Effector memory CD8-positive, alpha-beta T cell (primary cell): ENCODE data around the gene CCDC150.
A peak's percentile ranks its signal among the peaks of the same experiment; 100 is the strongest.
"Not testable (repeated sequence)": the region's sequence is repeated elsewhere in the genome, so short reads cannot be mapped to it uniquely, and the experiment has no call there.

ENCODE experiments used
- ATAC-seq: fragments of 150-1000 bp; cut with Tn5 transposase; replicated peaks from 2 replicates; pipeline ENCODE4 v1.10.0; 2021; ENCODE audit warnings: mild to moderate bottlenecking, moderate library complexity
- DNase-seq, 3 experiments: peaks; one replicate each; pipeline ENCODE4 v3.0.0; 2021
- H3K27ac Mint-ChIP-seq, 2 donors: one replicate each; pipeline ENCODE4 v1.8.0; 2022; ENCODE audit warnings: mild to moderate bottlenecking in 2 of 2, mixed read lengths in 2 of 2, moderate library complexity in 2 of 2
- H3K27me3 Mint-ChIP-seq, 2 donors: one replicate each; pipeline ENCODE4 v1.8.0; 2022; ENCODE audit warnings: mixed read lengths in 2 of 2
- H3K36me3 Mint-ChIP-seq: one replicate; pipeline ENCODE4 v1.8.0; 2022; ENCODE audit warnings: mild to moderate bottlenecking, moderate library complexity, mixed read lengths; ENCODE audit not compliant: insufficient read depth
- H3K4me1 Mint-ChIP-seq, 2 donors: one replicate each; pipeline ENCODE4 v1.8.0; 2022; ENCODE audit warnings: low read depth in 2 of 2, mixed read lengths in 2 of 2
- H3K4me3 Mint-ChIP-seq, 2 donors: one replicate each; pipeline ENCODE4 v1.8.0; 2022; ENCODE audit warnings: mild to moderate bottlenecking in 2 of 2, mixed read lengths in 2 of 2, moderate library complexity in 2 of 2
- H3K9me3 Mint-ChIP-seq, 2 donors: one replicate each; pipeline ENCODE4 v1.8.0; 2022; ENCODE audit warnings: mixed read lengths in 2 of 2

The CCDC150 gene

DNA sequence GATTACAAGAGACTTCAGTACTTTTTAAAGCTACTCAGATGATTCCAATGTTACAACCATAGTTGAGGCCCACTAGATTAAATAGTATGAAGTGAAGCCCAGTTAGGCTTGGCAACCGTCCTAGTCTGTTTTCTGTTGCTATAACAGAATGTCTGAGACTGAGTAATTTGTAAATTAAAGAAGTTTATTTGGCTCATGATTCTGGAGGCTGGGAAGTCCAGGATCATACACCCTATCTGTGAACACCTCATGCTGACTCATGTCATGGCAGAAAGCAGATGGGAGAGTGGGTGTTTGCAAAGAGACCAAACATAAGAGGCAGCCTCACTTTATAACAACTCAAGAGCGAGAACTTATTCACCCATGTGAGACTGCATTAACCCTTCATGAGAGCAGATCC lies 63.1 kb downstream of the CCDC150 start:
- ATAC-seq (no peak), DNase-seq (no peak)
- no peak overlapping the region for H3K27ac Mint-ChIP-seq
- H3K4me3 Mint-ChIP-seq, result no peak overlapping the region
- no peaks in the 10 kb centered on the region for H3K4me1 Mint-ChIP-seq
- H3K9me3 Mint-ChIP-seq, result no peaks in the 10 kb centered on the region
- H3K27me3 Mint-ChIP-seq, result no peaks in the 10 kb centered on the region
- H3K36me3 Mint-ChIP-seq, result no peaks in the 10 kb centered on the region

DNA sequence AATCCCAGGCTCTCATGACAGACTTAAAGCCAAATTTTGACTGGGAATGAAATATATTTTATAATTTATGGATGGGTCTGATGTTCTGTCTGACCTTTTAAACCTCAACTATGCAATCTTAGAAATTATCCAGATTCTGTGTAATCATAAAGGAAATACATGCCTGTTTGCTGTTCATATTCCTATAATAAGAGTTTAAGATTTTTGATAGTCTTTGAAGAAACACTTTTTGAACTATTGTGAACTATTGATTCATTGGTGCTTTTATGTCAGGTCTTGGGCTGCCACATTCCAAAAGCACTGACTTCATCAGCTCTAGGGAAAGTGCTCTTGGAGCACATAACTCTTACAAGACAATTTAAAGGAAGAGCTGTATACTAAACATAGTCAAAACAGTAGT lies 64.2 kb downstream of the CCDC150 start:
- no peaks in the 10 kb centered on the region for H3K9me3 Mint-ChIP-seq
- H3K4me1 Mint-ChIP-seq, result no peaks in the 10 kb centered on the region
- DNase-seq (no peak), ATAC-seq (no peak)
- H3K27me3 Mint-ChIP-seq, result no peaks in the 10 kb centered on the region
- H3K36me3 Mint-ChIP-seq, result no peaks in the 10 kb centered on the region
- H3K4me3 Mint-ChIP-seq, result no peak overlapping the region
- H3K27ac Mint-ChIP-seq, result no peak overlapping the region

DNA sequence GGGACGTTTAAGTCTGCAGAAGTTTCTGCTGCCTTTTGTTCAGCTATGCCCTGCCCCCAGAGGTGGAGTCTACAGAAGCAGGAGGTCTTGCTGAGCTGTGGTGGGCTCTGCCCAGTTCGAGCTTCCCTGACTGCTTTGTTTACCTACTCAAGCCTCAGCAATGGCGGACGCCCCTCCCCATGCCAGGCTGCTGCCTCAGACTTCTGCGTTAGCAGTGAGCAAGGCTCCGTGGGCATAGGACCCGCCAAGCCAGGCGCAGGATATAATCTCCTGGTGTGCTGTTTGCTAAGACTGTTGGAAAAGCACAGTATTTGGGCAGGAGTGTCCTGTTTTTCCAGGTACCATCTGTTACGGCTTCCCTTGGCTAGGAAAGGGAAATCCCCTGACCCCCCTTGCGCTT lies 70.5 kb downstream of the CCDC150 start:
- not testable (repeated sequence) for H3K36me3 Mint-ChIP-seq, H3K4me3 Mint-ChIP-seq, H3K27ac Mint-ChIP-seq, H3K27me3 Mint-ChIP-seq, ATAC-seq, H3K9me3 Mint-ChIP-seq, DNase-seq, H3K4me1 Mint-ChIP-seq

DNA sequence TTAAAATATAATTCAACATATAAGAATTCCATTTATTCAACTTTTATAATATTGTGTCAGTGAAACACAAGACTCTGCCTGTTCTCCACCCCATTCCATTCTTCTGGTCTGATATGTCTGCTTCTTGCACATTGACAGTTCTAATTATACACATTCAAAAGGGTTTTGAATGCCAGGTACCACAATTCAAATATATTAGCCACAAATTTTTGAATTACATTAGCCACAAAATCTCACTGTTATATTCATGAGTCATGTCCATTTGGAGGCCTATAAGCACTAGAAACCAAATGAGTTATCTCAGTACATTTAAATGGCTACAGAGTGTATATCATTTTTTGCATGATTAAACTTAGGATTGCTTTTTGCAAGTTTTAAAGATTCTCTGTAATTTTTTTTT lies 72.1 kb downstream of the CCDC150 start:
- Mint-ChIP-seq H3K27me3 (no peaks in the 10 kb centered on the region), H3K27ac (no peak overlapping the region), H3K36me3 (no peaks in the 10 kb centered on the region), H3K9me3 (no peaks in the 10 kb centered on the region), H3K4me1 (no peaks in the 10 kb centered on the region), H3K4me3 (no peak overlapping the region)
- ATAC-seq (no peak), DNase-seq (no peak)

DNA sequence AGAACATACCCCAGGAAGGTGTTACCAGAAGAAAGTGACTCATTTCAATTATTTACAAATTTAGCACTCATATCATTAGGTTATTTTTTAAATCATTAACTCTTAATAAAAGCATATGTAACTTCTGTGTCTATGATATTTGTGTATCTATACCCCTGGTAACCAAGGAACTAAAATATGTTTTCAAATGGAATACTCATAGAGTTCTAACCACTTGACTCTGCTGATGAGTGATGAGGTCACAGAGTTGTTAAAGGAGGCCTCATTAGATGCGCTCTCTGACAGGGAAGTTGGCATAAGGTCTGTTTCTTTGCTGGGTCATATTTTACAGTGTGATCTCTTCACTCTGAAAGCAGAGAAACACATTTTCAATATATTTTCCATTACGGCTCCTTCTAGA lies 73.4 kb downstream of the CCDC150 start:
- ATAC-seq (no peak), DNase-seq (no peak)
- no peak overlapping the region for H3K27ac Mint-ChIP-seq
- no peaks in the 10 kb centered on the region for H3K27me3 Mint-ChIP-seq
- H3K4me1 Mint-ChIP-seq, result no peaks in the 10 kb centered on the region
- H3K36me3 Mint-ChIP-seq, result no peaks in the 10 kb centered on the region
- H3K4me3 Mint-ChIP-seq, result no peak overlapping the region
- no peaks in the 10 kb centered on the region for H3K9me3 Mint-ChIP-seq

DNA sequence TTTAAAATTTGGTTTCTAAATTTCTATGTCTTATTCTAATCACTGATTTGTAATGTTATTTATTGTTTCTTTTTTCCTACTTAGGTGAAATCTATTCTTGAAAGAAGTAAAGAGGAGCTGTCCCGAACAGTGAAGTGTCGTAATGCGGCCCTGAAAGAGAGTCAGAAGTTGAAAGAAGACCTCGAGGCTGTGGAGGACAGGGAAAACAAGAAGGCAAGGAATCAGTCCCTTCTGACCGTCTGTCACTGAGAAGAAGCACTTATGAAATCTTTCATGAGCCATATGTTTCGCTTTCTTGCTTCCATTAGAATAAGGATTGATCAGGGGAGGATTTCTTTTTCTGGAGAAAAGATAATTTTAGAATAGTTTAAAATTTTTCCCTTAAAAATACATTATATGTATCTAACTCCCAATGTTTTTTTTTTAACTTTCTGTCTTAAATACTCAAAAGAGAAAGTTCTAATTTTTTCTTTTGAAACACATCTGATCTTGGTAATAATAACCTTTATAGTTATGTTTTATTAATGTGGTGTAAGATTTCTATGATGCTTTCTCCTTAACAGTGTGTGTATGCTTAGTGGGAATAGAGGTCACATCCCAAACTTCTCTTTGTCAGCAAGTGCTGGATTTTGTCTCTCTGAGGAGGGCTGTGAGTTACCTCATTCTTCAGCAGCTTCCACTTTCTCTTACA lies 79.0 kb downstream of the CCDC150 start:
- Mint-ChIP-seq H3K4me3 (no peak overlapping the region), H3K36me3 (no peaks in the 10 kb centered on the region), H3K27me3 (no peaks in the 10 kb centered on the region), H3K27ac (no peak overlapping the region), H3K9me3 (no peaks in the 10 kb centered on the region), H3K4me1 (no peaks in the 10 kb centered on the region)
- ATAC-seq (no peak), DNase-seq (no peak)

DNA sequence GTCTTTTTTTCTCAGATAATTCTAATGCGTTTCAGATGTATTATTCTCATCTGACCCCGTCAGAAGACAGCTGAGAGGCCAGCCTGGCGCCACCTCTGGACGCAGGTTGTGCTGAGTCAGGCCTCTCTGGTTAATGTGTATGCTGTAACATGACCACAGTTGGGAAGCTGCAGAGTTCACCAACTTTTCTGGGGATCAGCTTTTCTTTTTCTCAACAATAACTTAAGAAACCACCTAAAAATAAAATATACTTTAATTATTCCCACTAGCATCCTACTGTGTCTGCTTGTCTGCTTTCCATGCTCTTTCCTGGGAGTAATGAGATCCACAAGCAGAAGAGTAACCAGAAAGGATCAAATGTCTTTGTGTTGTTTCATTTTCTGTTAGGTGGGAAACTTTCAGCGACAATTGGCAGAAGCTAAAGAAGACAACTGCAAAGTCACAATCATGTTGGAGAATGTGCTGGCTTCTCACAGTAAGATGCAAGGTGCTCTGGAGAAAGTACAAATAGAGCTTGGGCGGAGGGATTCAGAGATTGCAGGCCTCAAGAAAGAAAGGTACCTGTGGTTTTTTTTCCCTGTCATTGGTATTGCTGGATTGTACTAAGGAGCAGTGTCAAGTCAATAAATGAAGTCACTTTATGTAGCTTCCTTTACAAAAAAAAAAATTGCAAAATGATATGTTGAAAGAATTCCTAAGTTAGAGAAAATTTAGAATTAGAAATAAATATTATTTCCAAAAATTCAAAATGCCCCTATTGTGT lies 79.8 kb downstream of the CCDC150 start:
- no peak for ATAC-seq
- no peaks in the 10 kb centered on the region for H3K27me3 Mint-ChIP-seq
- no peak overlapping the region for H3K4me3 Mint-ChIP-seq
- no peak overlapping the region for H3K27ac Mint-ChIP-seq
- no peaks in the 10 kb centered on the region for H3K4me1 Mint-ChIP-seq
- no peaks in the 10 kb centered on the region for H3K9me3 Mint-ChIP-seq
- no peaks in the 10 kb centered on the region for H3K36me3 Mint-ChIP-seq
- no peak for DNase-seq

DNA sequence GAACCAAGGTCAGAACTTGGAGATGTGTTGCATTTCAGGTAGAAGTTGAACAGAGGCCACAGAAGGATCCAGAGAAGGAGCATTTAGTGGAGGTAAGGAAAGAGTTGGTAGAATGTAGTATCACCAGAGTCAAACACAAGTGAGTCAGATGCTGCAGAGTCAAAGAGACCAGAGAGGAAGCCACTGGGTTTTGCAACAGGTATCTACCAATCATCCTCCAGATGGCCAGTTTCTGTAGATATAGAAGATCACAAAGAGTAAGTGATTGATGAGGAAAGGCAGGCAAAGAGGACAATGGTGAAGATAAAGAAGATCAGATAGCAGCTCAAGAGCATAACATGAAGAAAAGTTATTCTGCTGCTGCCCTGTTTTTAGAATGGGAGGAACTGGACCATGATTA lies 84.1 kb downstream of the CCDC150 start:
- Mint-ChIP-seq H3K4me3 (no peak overlapping the region), H3K9me3 (no peaks in the 10 kb centered on the region), H3K4me1 (no peaks in the 10 kb centered on the region), H3K27ac (no peak overlapping the region), H3K36me3 (no peaks in the 10 kb centered on the region), H3K27me3 (no peaks in the 10 kb centered on the region)
- DNase-seq (no peak), ATAC-seq (no peak)

DNA sequence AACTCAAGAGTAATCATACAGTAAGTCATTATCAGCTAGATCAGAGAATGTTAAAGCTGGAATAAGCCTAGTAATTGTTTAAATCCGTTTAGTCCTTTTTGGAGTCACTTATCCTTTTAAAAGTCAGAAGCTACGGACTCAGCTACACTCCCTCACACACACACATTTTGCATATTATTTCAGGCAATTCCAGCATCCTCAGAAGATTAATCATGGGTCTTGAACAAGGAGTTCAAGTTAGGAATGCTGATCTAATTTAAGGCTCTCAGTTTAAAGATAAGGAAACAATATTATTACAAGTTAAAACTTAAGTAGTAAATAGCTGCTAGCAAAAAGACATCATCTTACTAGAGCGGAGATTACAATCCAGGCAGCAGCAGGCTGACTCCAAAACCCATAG lies 85.7 kb downstream of the CCDC150 start:
- Mint-ChIP-seq H3K27ac (peak overlapping the region in 1 of 2 donors; percentile 19), H3K36me3 (no peaks in the 10 kb centered on the region), H3K4me1 (no peaks in the 10 kb centered on the region), H3K9me3 (no peaks in the 10 kb centered on the region), H3K4me3 (no peak overlapping the region), H3K27me3 (no peaks in the 10 kb centered on the region)
- no peak for ATAC-seq
- no peak for DNase-seq

DNA sequence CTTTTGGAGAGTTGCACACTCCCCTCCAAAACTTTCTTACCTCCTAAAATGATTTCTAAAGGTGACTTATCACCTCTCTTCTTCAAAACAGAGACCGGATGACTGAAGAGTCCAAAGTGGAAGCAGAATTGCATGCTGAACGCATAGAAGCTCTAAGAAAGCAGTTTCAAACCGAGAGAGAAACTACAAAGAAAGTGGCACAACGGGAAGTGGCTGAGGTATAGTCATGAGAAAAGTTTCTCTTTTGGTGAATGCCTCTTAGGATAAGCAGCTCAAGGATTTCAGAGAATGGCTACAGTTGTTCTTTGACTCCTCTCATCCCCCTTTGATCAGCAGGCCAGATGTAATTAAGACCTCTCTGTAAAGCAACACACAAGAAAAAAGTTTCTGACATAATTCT lies 86.4 kb downstream of the CCDC150 start:
- no peaks in the 10 kb centered on the region for H3K27me3 Mint-ChIP-seq
- no peaks in the 10 kb centered on the region for H3K4me1 Mint-ChIP-seq
- no peak for DNase-seq
- peak overlapping the region in 1 of 2 donors; percentile 12 for H3K27ac Mint-ChIP-seq
- no peak overlapping the region for H3K4me3 Mint-ChIP-seq
- H3K36me3 Mint-ChIP-seq, result no peaks in the 10 kb centered on the region
- H3K9me3 Mint-ChIP-seq, result no peaks in the 10 kb centered on the region
- no peak for ATAC-seq

DNA sequence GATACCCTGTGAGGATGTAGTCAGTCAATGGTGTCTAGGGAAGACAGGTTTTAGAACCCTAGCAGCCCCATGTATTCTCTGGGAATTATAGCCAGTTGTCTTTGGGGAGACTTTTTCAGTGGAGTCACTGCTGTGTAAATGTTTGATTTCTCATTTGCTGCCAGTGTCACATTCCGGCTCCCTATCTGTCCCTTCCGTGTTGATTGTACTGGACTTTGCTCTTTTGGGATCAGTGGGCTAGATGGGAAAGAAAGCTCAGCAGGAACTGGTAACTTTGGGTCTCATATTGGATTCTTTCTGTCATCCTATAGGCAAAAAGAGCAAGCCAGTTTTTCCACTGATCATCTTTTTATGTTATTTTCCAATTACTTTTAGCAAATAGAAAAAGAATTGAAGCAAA lies 89.9 kb downstream of the CCDC150 start:
- Mint-ChIP-seq H3K9me3 (no peaks in the 10 kb centered on the region), H3K4me3 (no peak overlapping the region), H3K27me3 (no peaks in the 10 kb centered on the region), H3K4me1 (no peaks in the 10 kb centered on the region), H3K27ac (no peak overlapping the region), H3K36me3 (peaks cover 2% of the 10 kb centered on the region)
- DNase-seq, result no peak
- ATAC-seq, result no peak

DNA sequence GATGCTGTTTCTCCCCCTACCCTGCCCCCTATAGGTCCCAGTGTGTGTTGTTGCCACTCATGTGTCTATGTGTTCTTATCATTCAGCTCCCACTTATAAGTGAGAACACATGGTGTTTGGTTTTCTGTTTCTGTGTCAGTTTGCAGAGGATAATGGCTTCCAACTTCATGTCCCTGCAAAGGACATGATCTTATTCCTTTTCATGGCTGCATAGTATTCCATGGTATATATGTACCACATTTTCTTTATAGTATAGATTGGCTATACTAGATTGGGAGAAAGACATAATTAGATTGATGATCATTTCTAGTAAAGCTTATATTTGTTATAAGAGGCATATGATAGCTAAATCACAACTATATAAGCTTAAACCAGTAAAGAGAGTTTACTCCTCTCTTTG lies 97.1 kb downstream of the CCDC150 start:
- H3K36me3 Mint-ChIP-seq, ATAC-seq: not testable (repeated sequence)

DNA sequence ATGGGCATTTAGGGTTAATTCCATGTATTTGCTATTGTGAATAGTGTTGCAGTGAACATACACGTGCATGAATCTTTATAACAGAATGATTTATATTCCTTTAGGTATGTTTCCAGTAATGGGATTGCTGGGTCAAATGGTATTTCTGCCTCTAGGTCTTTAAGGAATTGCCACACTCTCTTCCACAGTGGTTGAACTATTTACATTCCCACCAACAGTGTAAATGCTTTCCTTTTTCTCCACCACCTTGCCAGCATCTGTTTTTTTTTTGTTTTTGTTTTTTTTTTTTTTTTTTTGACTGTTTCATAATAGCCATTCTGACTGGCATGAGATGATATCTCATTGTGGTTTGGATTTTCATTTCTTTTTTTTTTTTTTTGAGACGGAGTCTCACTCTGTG lies 97.5 kb downstream of the CCDC150 start:
- no peak overlapping the region for H3K4me3 Mint-ChIP-seq
- H3K27me3 Mint-ChIP-seq, result no peaks in the 10 kb centered on the region
- H3K4me1 Mint-ChIP-seq, result no peaks in the 10 kb centered on the region
- no peak overlapping the region for H3K27ac Mint-ChIP-seq
- no peak for DNase-seq
- H3K36me3 Mint-ChIP-seq, result no peaks in the 10 kb centered on the region
- no peaks in the 10 kb centered on the region for H3K9me3 Mint-ChIP-seq
- ATAC-seq, result no peak

More for the DNA sequence above, 97.1 kb downstream of the CCDC150 start:
- not testable (repeated sequence) for H3K27me3 Mint-ChIP-seq, H3K27ac Mint-ChIP-seq, H3K9me3 Mint-ChIP-seq, H3K4me3 Mint-ChIP-seq, DNase-seq, H3K4me1 Mint-ChIP-seq

DNA sequence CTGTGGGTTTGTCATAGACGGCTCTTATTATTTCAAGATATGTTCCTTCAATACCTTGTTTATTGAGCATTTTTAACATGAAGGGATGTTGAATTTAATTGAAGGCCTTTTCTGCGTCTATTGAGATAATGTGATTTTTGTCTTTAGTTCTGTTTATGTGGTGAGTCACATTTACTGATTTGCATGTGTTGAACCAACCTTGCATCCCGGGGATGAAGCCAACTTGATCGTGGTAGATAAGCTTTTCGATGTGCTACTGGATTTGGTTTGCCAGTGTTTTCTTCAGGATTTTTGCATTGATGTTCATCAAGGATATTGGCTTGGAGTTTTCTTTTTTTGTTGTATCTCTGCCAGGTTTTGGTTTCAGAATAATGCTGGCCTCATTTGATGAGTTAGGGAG lies 99.5 kb downstream of the CCDC150 start:
- no peak for DNase-seq
- Mint-ChIP-seq H3K27ac (no peak overlapping the region), H3K4me1 (no peaks in the 10 kb centered on the region), H3K36me3 (no peaks in the 10 kb centered on the region), H3K27me3 (no peaks in the 10 kb centered on the region), H3K4me3 (no peak overlapping the region), H3K9me3 (no peaks in the 10 kb centered on the region)
- no peak for ATAC-seq
